ENCODE data around the gene EBP.
"Not testable (repeated sequence)": the region's sequence is repeated elsewhere in the genome, so short reads cannot be mapped to it uniquely, and the experiment has no call there.

The EBP gene

GRCh38 chrX:48531358-48531959 is 9.9 kb downstream of the EBP start:
- peak; percentile 36 for DNase-seq

DNA sequence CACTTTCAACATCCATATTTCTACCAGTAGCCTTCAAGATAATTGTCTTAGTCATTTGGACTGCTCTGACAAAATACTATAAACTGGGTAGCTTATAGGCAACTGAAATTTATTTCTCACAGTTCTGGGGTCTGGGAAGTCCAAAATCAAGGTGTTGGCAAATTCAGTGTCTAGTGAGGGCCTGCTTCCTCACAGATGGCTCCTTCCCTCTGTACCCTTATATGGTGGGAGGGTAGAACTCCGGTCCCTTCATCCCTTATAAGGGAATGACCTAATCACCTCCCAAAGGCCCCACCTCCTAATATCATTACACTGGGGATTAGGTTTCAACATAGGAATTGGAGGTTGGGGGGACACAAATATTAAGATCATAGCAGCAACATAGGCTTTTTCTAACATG is 10.6 kb downstream of the EBP start:
- no peak for DNase-seq

- DNase-seq: no peak
These were observed 11.6 kb downstream of the EBP start for GRCh38 chrX:48533165-48533564.

- DNase-seq: no peak
These were observed 17.2 kb downstream of the EBP start for GRCh38 chrX:48538641-48539344.

DNA sequence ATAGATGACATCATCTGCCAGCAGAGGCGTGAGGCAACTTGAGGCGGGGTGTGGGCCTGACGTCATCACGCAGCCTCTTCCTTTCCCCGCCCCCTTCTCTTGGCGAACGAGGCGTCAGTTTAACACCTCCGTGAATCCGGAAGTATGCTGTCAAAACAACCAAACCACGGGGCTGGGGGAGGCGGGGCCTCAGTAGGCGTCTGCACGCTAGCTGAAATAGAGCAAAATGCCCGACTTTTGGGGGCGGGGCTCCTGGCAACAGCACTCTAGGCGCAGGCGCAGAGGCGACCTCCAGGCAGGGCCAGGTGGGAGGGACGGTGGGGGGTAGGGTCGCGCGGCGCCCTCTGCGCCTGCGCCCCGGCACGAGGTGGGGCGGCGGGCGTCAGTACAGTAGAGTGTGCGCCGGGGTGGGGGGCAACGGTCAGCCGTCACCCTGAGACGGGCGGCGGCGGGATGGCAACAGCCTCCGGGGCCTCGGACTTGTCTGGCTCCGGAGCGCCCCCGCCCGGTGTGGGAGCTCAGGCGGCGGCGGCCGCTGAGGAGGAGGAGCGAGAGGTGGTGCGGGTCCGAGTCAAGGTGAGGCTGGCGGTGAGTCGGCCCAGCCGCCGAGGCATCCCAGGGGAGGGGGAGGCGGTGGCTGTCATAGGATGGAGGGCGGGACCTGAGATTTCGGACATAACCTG is 17.9 kb downstream of the EBP start, which contains the start of gene TBC1D25:
TBC1D25 (plus strand) TSS at position 370 of the 683 bp plus-strand sequence; CDS start at position 454, 84 bp downstream.
- peak; percentile 98 for DNase-seq

DNA sequence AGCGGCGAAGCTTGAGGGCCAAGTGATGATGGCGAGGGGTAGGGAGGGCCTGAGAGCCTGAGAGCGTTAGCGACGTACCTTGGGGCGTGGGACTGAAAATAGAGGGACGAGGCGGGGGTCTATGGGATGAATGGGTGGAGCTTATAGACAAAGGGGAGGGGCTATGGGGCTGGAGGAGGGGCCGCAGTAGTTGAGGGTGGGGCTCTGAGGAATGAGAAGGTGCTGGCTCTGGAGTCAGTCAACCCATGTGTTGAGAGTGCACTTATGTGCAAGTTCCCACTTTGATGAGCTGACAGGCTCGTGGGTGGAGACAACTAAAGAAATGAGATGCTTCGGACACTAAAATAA is 18.4 kb downstream of the EBP start:
- peak; percentile 76 for DNase-seq

- no peak for DNase-seq
These were observed 18.9 kb downstream of the EBP start for GRCh38 chrX:48540480-48540879.

- no peak for DNase-seq
These were observed 19.7 kb downstream of the EBP start for GRCh38 chrX:48541140-48541814.

GRCh38 chrX:48548871-48549270 is 27.3 kb downstream of the EBP start:
- DNase-seq: no peak

- DNase-seq: not testable (repeated sequence)
These were observed 34.2 kb downstream of the EBP start for GRCh38 chrX:48555731-48556325.

GRCh38 chrX:48558271-48558670 is 36.7 kb downstream of the EBP start:
- DNase-seq: no peak

DNA sequence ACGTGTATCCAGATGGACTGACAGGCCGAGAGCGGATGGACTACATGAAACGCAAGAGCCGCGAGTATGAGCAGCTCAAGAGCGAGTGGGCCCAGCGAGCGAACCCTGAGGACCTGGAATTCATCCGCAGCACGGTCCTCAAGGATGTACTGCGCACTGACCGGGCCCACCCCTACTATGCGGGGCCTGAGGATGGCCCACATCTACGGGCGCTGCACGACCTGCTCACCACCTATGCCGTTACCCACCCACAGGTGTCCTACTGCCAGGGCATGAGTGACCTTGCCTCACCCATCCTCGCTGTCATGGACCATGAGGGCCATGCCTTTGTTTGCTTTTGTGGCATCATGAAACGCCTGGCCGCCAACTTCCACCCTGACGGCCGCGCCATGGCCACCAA is 38.0 kb downstream of the EBP start:
- no peak for DNase-seq

GRCh38 chrX:48560056-48560455 is 38.4 kb downstream of the EBP start:
- no peak for DNase-seq

GRCh38 chrX:48560681-48561080 is 39.1 kb downstream of the EBP start:
- no peak for DNase-seq

- no peak for DNase-seq
These were observed 48.4 kb downstream of the EBP start for GRCh38 chrX:48569958-48570357.

- DNase-seq: no peak
These were observed 52.2 kb downstream of the EBP start for GRCh38 chrX:48573690-48574269.

DNA sequence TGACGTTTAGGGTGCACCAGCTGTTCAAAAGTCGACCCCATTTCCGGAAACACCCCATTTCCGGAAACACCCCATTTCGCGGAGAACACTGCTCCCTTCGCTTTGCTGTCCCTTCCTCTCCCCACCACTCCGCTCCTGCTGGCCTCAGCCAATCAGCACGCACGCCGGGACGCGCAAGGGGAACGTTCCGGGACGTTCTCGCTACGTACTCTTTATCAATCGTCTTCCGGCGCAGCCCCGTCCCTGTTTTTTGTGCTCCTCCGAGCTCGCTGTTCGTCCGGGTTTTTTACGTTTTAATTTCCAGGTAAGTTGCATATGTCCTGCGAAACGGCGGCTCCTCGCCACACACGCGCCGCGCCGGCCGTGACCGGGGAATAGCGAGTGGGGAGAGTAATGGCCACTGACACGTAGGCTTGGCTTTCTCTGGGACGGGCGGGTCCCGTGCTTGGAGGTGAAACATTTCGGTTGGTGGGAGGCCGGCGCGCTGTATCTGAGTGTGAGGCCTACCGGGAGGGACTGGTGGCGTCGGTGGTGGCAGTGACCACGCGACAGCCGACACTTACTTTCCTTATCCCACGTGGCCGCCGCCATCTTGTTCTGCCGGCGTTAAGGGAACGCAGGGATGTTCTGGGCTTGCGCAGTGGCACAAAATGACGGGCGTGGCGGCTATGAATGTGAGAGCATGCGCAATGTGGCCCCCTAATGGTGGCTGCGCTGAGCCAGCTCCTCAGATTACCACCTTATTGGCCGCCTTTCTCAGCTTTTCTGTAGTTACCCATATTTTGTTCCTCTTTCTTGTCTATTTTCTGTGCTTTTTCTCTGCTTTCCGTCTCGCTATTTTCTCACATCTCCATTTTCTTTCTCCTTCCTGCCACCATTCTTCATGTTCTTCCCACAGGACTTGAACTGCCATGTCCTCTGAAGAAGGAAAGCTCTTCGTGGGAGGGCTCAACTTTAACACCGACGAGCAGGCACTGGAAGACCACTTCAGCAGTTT is 53.0 kb downstream of the EBP start, which contains the start of gene RBM3:
RBM3 (plus strand) TSS at position 215 of the 997 bp plus-strand sequence; CDS start at position 912, 697 bp downstream.
- DNase-seq: peak; percentile 95

- no peak for DNase-seq
These were observed 54.0 kb downstream of the EBP start for GRCh38 chrX:48575642-48576041.

- no peak for DNase-seq
These were observed 54.5 kb downstream of the EBP start for GRCh38 chrX:48576108-48576507.
